Spleen (tissue), 11 donors: ENCODE results near the gene TMEM88. TPM values are rescaled to one million over a fixed set of nuclear protein-coding genes. Genes with fewer than 3 reads are reported as not detected.

Source experiments
- DNase-seq: peaks from one replicate; pipeline ENCODE4 v3.0.0-alpha.2; 2020
- H3K27ac ChIP-seq, 8 donors: fragments of 200-600 bp; sonication (generic) in 7 of 8; 1 replicate in 4 of 8; 2 replicates in 4 of 8; pipeline versions ENCODE4 v1.5.0 to v1.8.0; 2016 to 2021; ENCODE audit warnings: inconsistent platforms in 4 of 8, mild to moderate bottlenecking in 4 of 8, moderate library complexity in 1 of 8
- H3K27me3 ChIP-seq, 7 donors: fragments of 200-600 bp; sonication (generic) in 6 of 7; replicated peaks in 1 of 7; 1 replicate in 4 of 7; 2 replicates in 3 of 7; pipeline versions ENCODE4 v1.5.0 to v1.8.0; 2016 to 2021; ENCODE audit warnings: inconsistent platforms in 3 of 7, mild to moderate bottlenecking in 1 of 7
- H3K36me3 ChIP-seq, 6 donors: fragments of 200-600 bp; sonication (generic) in 5 of 6; 1 replicate in 4 of 6; 2 replicates in 2 of 6; pipeline versions ENCODE4 v1.5.0 to v1.8.0; 2016 to 2021; ENCODE audit warnings: inconsistent platforms in 2 of 6
- H3K4me1 ChIP-seq, 6 donors: fragments of 200-600 bp; sonication (generic) in 5 of 6; 1 replicate in 3 of 6; 2 replicates in 3 of 6; pipeline versions ENCODE4 v1.5.0 to v1.8.0; 2016 to 2021; ENCODE audit warnings: inconsistent platforms in 3 of 6
- H3K4me3 ChIP-seq, 8 donors: fragments of 200-600 bp; sonication (generic) in 7 of 8; 1 replicate in 4 of 8; 2 replicates in 4 of 8; pipeline versions ENCODE4 v1.5.0 to v1.8.0; 2016 to 2021; ENCODE audit warnings: inconsistent platforms in 4 of 8, mild to moderate bottlenecking in 4 of 8, moderate library complexity in 2 of 8
- H3K9me3 ChIP-seq, 8 donors: fragments of 200-600 bp; sonication (generic) in 7 of 8; 1 replicate in 4 of 8; 2 replicates in 4 of 8; pipeline versions ENCODE4 v1.5.0 to v1.8.0; 2016 to 2021; ENCODE audit warnings: inconsistent platforms in 4 of 8
- CTCF ChIP-seq, 11 experiments: fragments of 200-600 bp in 7 of 11; fragments of 450-650 bp in 4 of 11; sonication (generic) in 4 of 11; IDR thresholded peaks in 8 of 11; conservative IDR thresholded peaks in 3 of 11; 1 replicate in 7 of 11; 2 replicates in 4 of 11; pipeline versions ENCODE4 v1.4.0 to v1.8.0; 2016 to 2021; ENCODE audit warnings: antibody characterized with exemption in 11 of 11, inconsistent platforms in 4 of 11, mild to moderate bottlenecking in 1 of 11
- POLR2A ChIP-seq, 3 donors: fragments of 450-650 bp; IDR thresholded peaks; one replicate each; pipeline ENCODE4 v1.5.1; 2017; ENCODE audit warnings: antibody characterized with exemption in 3 of 3, mild to moderate bottlenecking in 1 of 3
- POLR2AphosphoS5 ChIP-seq, 3 donors: sonication (generic); formaldehyde crosslinking; IDR thresholded peaks; one replicate each; pipeline ENCODE4 v1.5.1; 2017; ENCODE audit warnings: antibody characterized with exemption in 3 of 3
- WGBS, 5 donors: extraction: QIAGEN DNeasy Blood & Tissue Kit in 3 of 5; methylation state at CpG; one replicate each; pipeline versions ENCODE4 v1.1.5 to v1.1.7; 2013 to 2018; 5-methylcytosine and 5-hydroxymethylcytosine counted together
- intact Hi-C: fragments of 100-400 bp; cut with DNase I; formaldehyde crosslinking; loops from one replicate; pipeline ENCODE4 v1.15.0; 2023; ENCODE audit warnings: low total_unique reads
- polyA plus RNA-seq, 3 donors: library from polyadenylated mRNA; stranded (reverse); fragments of 200-250 nt; gene quantifications; one replicate each; pipeline ENCODE4 v1.2.1, GENCODE V29; 2013
- total RNA-seq, 7 donors: library from RNA; depleted of rRNA in 3 of 7; stranded (reverse); fragments of >200 nt in 3 of 7; fragmentation: NEBNext Ultra II Directional in 4 of 7; extraction: Animal tissue kit (Norgen Biotek cat#: 25700) in 4 of 7; gene quantifications; one replicate each; pipeline versions ENCODE4 v1.1.0 to v1.2.1, GENCODE V29; 2016 to 2021
- donor health status: healthy with polysubstance abuse.
- donor health status: DM: no; HTN: no; CAD: no; lungs with moderate emphysema.
- donor health status: DM: no; HTN: no; CAD: no.
- donor health status: Bipolar disorder and iron deficiency.
- donor health status: healthy.
- donor health status: DM: no; HTN: no; CAD: no.
- donor health status: DM: yes; HTN: yes; CAD: no.

Gene TMEM88
- total and polyA plus RNA-seq, 10 donors: 5.2 to 31.8 (median 14.5) TPM

GRCh38 chr17:7840441-7840840, 14.4 kb upstream of the TMEM88 start:
- intact Hi-C loops: no loop called here
- DNase-seq: no peak
- 26 to 44% (median 43%) methylated on average over 1 of the region's 1 CpG for WGBS, 5 donors
- H3K27ac ChIP-seq: peak overlapping the region in 7 of 8 donors; percentile 95 to 100 (median 97)
- H3K4me1 ChIP-seq: peaks cover 44 to 90% (median 67%) of the 10 kb centered on the region in 6 donors
- peak overlapping the region in 4 of 8 donors; percentile 72 to 86 (median 82) for H3K4me3 ChIP-seq
- H3K9me3 ChIP-seq: no peaks in the 10 kb centered on the region
- peaks cover 0 to 22% (median 4%) of the 10 kb centered on the region in 6 donors for H3K36me3 ChIP-seq
- no peaks in the 10 kb centered on the region for H3K27me3 ChIP-seq
- TF ChIP-seq POLR2A (IDR thresholded peaks at IDR 0.05): no peak

- intact Hi-C loops: no loop called here
- H3K36me3 ChIP-seq: peaks cover 0 to 26% (median 8%) of the 10 kb centered on the region in 6 donors
- TF ChIP-seq POLR2A (IDR thresholded peaks at IDR 0.05): no peak
- H3K27me3 ChIP-seq: no peaks in the 10 kb centered on the region
- 61 to 80% (median 68%) methylated on average over 1 of the region's 1 CpG for WGBS, 5 donors
- peaks cover 49 to 91% (median 70%) of the 10 kb centered on the region in 6 donors for H3K4me1 ChIP-seq
- H3K4me3 ChIP-seq: peak overlapping the region in 7 of 8 donors; percentile 68 to 91 (median 74)
- no peaks in the 10 kb centered on the region for H3K9me3 ChIP-seq
- DNase-seq: no peak
- peak overlapping the region; percentile 92 to 100 (median 97) for H3K27ac ChIP-seq
Measured at GRCh38 chr17:7840875-7841274, 14.0 kb upstream of the TMEM88 start.

- Histone ChIP-seq H3K9me3 (no peaks in the 10 kb centered on the region), H3K4me1 (peaks cover 48 to 91% (median 69%) of the 10 kb centered on the region in 6 donors), H3K27me3 (no peaks in the 10 kb centered on the region), H3K4me3 (peak overlapping the region; percentile 68 to 91 (median 77)), H3K27ac (peak overlapping the region; percentile 92 to 100 (median 97)), H3K36me3 (peaks cover 0 to 32% (median 14%) of the 10 kb centered on the region in 6 donors)
- 3 to 12% (median 7%) methylated on average over 21 to 34 of the region's 34 CpGs for WGBS, 5 donors
- DNase-seq: peak; percentile 96
- intact Hi-C loops: no loop called here
- peak in 4 of 11 experiments; percentile 18 to 56 (median 49) for TF ChIP-seq CTCF (IDR thresholded peaks at IDR 0.05 in 8 of 11, conservative IDR thresholded peaks at IDR 0.05 in 3 of 11)
- TF ChIP-seq POLR2AphosphoS5 (IDR thresholded peaks at IDR 0.05): peak in 1 of 3 donors; percentile 84
- no peak for TF ChIP-seq POLR2A (IDR thresholded peaks at IDR 0.05)
Measured at GRCh38 chr17:7841396-7841914, 13.4 kb upstream of the TMEM88 start.

- TF ChIP-seq CTCF (IDR thresholded peaks at IDR 0.05 in 8 of 11, conservative IDR thresholded peaks at IDR 0.05 in 3 of 11) (peak in 3 of 11 experiments; percentile 6 to 24 (median 21)), POLR2AphosphoS5 (IDR thresholded peaks at IDR 0.05) (peak; percentile 42 to 83 (median 69)), POLR2A (IDR thresholded peaks at IDR 0.05) (peak in 1 of 3 donors; percentile 5)
- WGBS, 5 donors: 0 to 1% (median 0%) methylated on average over 13 to 46 of the region's 46 CpGs
- Histone ChIP-seq H3K9me3 (no peaks in the 10 kb centered on the region), H3K36me3 (peaks cover 0 to 37% (median 17%) of the 10 kb centered on the region in 6 donors), H3K27ac (peak overlapping the region; percentile 92 to 100 (median 97)), H3K27me3 (no peaks in the 10 kb centered on the region), H3K4me3 (peak overlapping the region; percentile 68 to 91 (median 77)), H3K4me1 (peaks cover 43 to 91% (median 64%) of the 10 kb centered on the region in 6 donors)
- intact Hi-C loops: no loop called here
- DNase-seq: peak; percentile 95
Measured at GRCh38 chr17:7841915-7842379, 12.9 kb upstream of the TMEM88 start.
